ENCODE results near the gene C9orf72. TPM values are rescaled to one million over a fixed set of nuclear protein-coding genes. Genes with fewer than 3 reads are reported as not detected.

Gene C9orf72
- total RNA-seq, 2 donors from 2014 or later = 19.4 to 26.4 TPM

- Histone ChIP-seq H3K4me3 (ENCODE audit: low read length) (no peak overlapping the region), H3K36me3 (ENCODE audit: control insufficient read depth, insufficient read depth, low read length) (no peaks in the 10 kb centered on the region), H3K27ac (ENCODE audit: low read depth, low read length) (no peak overlapping the region), H3K27me3 (ENCODE audit: control insufficient read depth, insufficient read depth, low read length, poor library complexity, severe bottlenecking) (no peaks in the 10 kb centered on the region), H3K9ac (ENCODE audit: extremely low read depth, low read length, poor library complexity, severe bottlenecking) (no peak overlapping the region), H3K4me1 (ENCODE audit: control insufficient read depth, insufficient read depth, low read length) (no peaks in the 10 kb centered on the region), H3K9me3 (ENCODE audit: control insufficient read depth, low read length) (no peaks in the 10 kb centered on the region)
- H3K27me3 Mint-ChIP-seq (ENCODE audit: insufficient read depth) = no peaks in the 10 kb centered on the region
- H3K27ac Mint-ChIP-seq = peak overlapping the region; percentile 0
- WGBS, 2 experiments (ENCODE audit: insufficient coverage in 1 of 2, insufficient read length in 1 of 2) = 51 to 57% methylated on average over 1 to 2 of the region's 2 CpGs
- no peaks in the 10 kb centered on the region for H3K9me3 Mint-ChIP-seq
- H3K4me3 Mint-ChIP-seq = no peak overlapping the region
- no peaks in the 10 kb centered on the region for H3K36me3 Mint-ChIP-seq (ENCODE audit: low read depth)
- TF ChIP-seq CTCF (conservative IDR thresholded peaks at IDR 0.05) = no peak
- DNase-seq = no peak
- peaks cover 8% of the 10 kb centered on the region for H3K4me1 Mint-ChIP-seq
These were observed 27.0 kb upstream of the C9orf72 start for GRCh38 chr9:27600256-27600655.

- H3K9ac ChIP-seq (ENCODE audit: extremely low read depth, low read length, poor library complexity, severe bottlenecking) = no peak overlapping the region
- TF ChIP-seq CTCF (conservative IDR thresholded peaks at IDR 0.05) = no peak
- H3K4me3 ChIP-seq (ENCODE audit: low read length) = no peak overlapping the region
- no peaks in the 10 kb centered on the region for H3K36me3 ChIP-seq (ENCODE audit: control insufficient read depth, insufficient read depth, low read length)
- 74% methylated on average over 2 of the region's 2 CpGs; no CpG with 5 or more reads in 1 of the 2 experiments for WGBS, 2 experiments (ENCODE audit: insufficient coverage in 1 of 2, insufficient read length in 1 of 2)
- H3K27me3 Mint-ChIP-seq (ENCODE audit: insufficient read depth) = no peaks in the 10 kb centered on the region
- no peaks in the 10 kb centered on the region for H3K4me1 ChIP-seq (ENCODE audit: control insufficient read depth, insufficient read depth, low read length)
- no peak overlapping the region for H3K27ac ChIP-seq (ENCODE audit: low read depth, low read length)
- H3K4me1 Mint-ChIP-seq = peaks cover 8% of the 10 kb centered on the region
- no peak overlapping the region for H3K4me3 Mint-ChIP-seq
- DNase-seq = no peak
- H3K36me3 Mint-ChIP-seq (ENCODE audit: low read depth) = no peaks in the 10 kb centered on the region
- no peaks in the 10 kb centered on the region for H3K9me3 Mint-ChIP-seq
- H3K9me3 ChIP-seq (ENCODE audit: control insufficient read depth, low read length) = no peaks in the 10 kb centered on the region
- peak overlapping the region; percentile 0 for H3K27ac Mint-ChIP-seq
- no peaks in the 10 kb centered on the region for H3K27me3 ChIP-seq (ENCODE audit: control insufficient read depth, insufficient read depth, low read length, poor library complexity, severe bottlenecking)
These were observed 26.6 kb upstream of the C9orf72 start for GRCh38 chr9:27599870-27600238.

GRCh38 chr9:27599102-27599869, 26.0 kb upstream of the C9orf72 start:
- Mint-ChIP-seq H3K36me3 (ENCODE audit: low read depth) (no peaks in the 10 kb centered on the region), H3K4me1 (peaks cover 8% of the 10 kb centered on the region), H3K9me3 (no peaks in the 10 kb centered on the region), H3K27me3 (ENCODE audit: insufficient read depth) (no peaks in the 10 kb centered on the region), H3K4me3 (no peak overlapping the region), H3K27ac (no peak overlapping the region)
- no peak for DNase-seq
- Histone ChIP-seq H3K36me3 (ENCODE audit: control insufficient read depth, insufficient read depth, low read length) (no peaks in the 10 kb centered on the region), H3K9ac (ENCODE audit: extremely low read depth, low read length, poor library complexity, severe bottlenecking) (no peak overlapping the region), H3K9me3 (ENCODE audit: control insufficient read depth, low read length) (no peaks in the 10 kb centered on the region), H3K27me3 (ENCODE audit: control insufficient read depth, insufficient read depth, low read length, poor library complexity, severe bottlenecking) (no peaks in the 10 kb centered on the region), H3K4me1 (ENCODE audit: control insufficient read depth, insufficient read depth, low read length) (no peaks in the 10 kb centered on the region), H3K4me3 (ENCODE audit: low read length) (no peak overlapping the region), H3K27ac (ENCODE audit: low read depth, low read length) (no peak overlapping the region)
- 86 to 91% methylated on average over 4 to 6 of the region's 6 CpGs for WGBS, 2 experiments (ENCODE audit: insufficient coverage in 1 of 2, insufficient read length in 1 of 2)
- no peak for TF ChIP-seq CTCF (conservative IDR thresholded peaks at IDR 0.05)
